A549 (cell line): Measurements from ENCODE around the gene DCX. TPM values are rescaled to one million over a fixed set of nuclear protein-coding genes. Genes with fewer than 3 reads are reported as not detected.

Experiments used
- ATAC-seq, 2 experiments: fragments of 200-7000 bp in 1 of 2; fragments of >200 bp in 1 of 2; cut with Nextera tagmentation in 1 of 2; cut with Tn5 transposase in 1 of 2; 3 replicates each; pipeline versions ENCODE4 v1.8.0 to v1.9.1; 2018 to 2020; ENCODE audit warnings: mild to moderate bottlenecking in 1 of 2, moderate library complexity in 1 of 2
- CTCF ChIA-PET: fragments of 300-600 bp; sonication (Branson Sonifier 250); formaldehyde crosslinking; extraction: SDS; loops from one replicate; lab custom pipeline; 2021; ENCODE audit warnings: antibody characterized with exemption, inconsistent platforms; lab: Yijun Ruan, JAX
- POLR2A ChIA-PET: fragments of 350-600 bp; formaldehyde crosslinking; extraction: SDS; loops from one replicate; lab custom pipeline; 2021; ENCODE audit warnings: antibody characterized with exemption, inconsistent platforms; lab: Yijun Ruan, JAX
- DNase-seq, 2 experiments: peaks; one replicate each; pipeline versions ENCODE4 v3.0.0 to v3.0.0-alpha.2; 2011 to 2016; ENCODE audit warnings: low read depth in 1 of 2, low spot score in 1 of 2
- FAIRE-seq: peaks from 2 replicates; lab custom pipeline; 2011; peaks lifted over from hg19 to GRCh38; lab: Jason Lieb, UNC
- H3K27ac ChIP-seq, 2 experiments: fragments of >200 bp; sonication (Bioruptor Twin); formaldehyde crosslinking; 3 replicates each; pipeline ENCODE4 v1.5.1; 2016 to 2017
- H3K4me1 ChIP-seq: fragments of >200 bp; sonication (Bioruptor Twin); formaldehyde crosslinking; 3 replicates; pipeline ENCODE4 v1.6.1; 2016
- H3K4me2 ChIP-seq: fragments of >200 bp; sonication (Bioruptor Twin); formaldehyde crosslinking; 3 replicates; pipeline ENCODE4 v1.6.1; 2016
- H3K4me3 ChIP-seq: fragments of >200 bp; sonication (Bioruptor Twin); formaldehyde crosslinking; 3 replicates; pipeline ENCODE4 v1.5.1; 2016
- H3K9me3 ChIP-seq: fragments of >200 bp; sonication (Bioruptor Twin); formaldehyde crosslinking; 3 replicates; pipeline ENCODE4 v1.6.1; 2016
- ATOH8 ChIP-seq: fragments of 250-450 bp; sonication (Bioruptor Pico); IDR thresholded peaks from 2 replicates; pipeline ENCODE4 v1.5.0; 2020; ENCODE audit warnings: low read depth, mild to moderate bottlenecking, moderate library complexity
- BCL3 ChIP-seq: fragments of >200 bp; sonication (Bioruptor Twin); formaldehyde crosslinking; IDR thresholded peaks from 3 replicates; pipeline ENCODE4 v1.6.1; 2016
- CBX2 ChIP-seq: fragments of 200-600 bp; sonication (generic); IDR thresholded peaks from 2 replicates; pipeline ENCODE4 v1.6.1; 2016; ENCODE audit warnings: low read depth, mild to moderate bottlenecking, borderline replicate concordance
- CBX8 ChIP-seq: fragments of 200-600 bp; sonication (generic); IDR thresholded peaks from 2 replicates; pipeline ENCODE4 v1.6.1; 2016
- CEBPB ChIP-seq, 2 experiments: fragments of >200 bp in 1 of 2; sonication (Bioruptor Twin) in 1 of 2; formaldehyde crosslinking in 1 of 2; IDR thresholded peaks; 2 replicates each; pipeline ENCODE4 v1.6.1; 2012 to 2016
- CHD4 ChIP-seq: fragments of 200-600 bp; sonication (generic); IDR thresholded peaks from 2 replicates; pipeline ENCODE4 v1.6.1; 2016; ENCODE audit warnings: antibody characterized with exemption, mild to moderate bottlenecking, borderline replicate concordance
- EHF ChIP-seq: fragments of 250-450 bp; sonication (Bioruptor Pico); IDR thresholded peaks from 2 replicates; pipeline ENCODE4 v1.5.0; 2020; ENCODE audit warnings: mild to moderate bottlenecking
- ELK1 ChIP-seq: fragments of 150-350 bp; IDR thresholded peaks from 2 replicates; pipeline ENCODE4 v1.6.1; 2014; ENCODE audit warnings: low read depth, mild to moderate bottlenecking, low read length
- FOSB ChIP-seq: fragments of 250-450 bp; sonication (Bioruptor Pico); IDR thresholded peaks from 2 replicates; pipeline ENCODE4 v1.5.0; 2020; ENCODE audit warnings: mild to moderate bottlenecking, moderate library complexity
- HEYL ChIP-seq: fragments of 250-450 bp; sonication (Bioruptor Pico); IDR thresholded peaks from 2 replicates; pipeline ENCODE4 v1.8.0; 2021; ENCODE audit warnings: mild to moderate bottlenecking, moderate library complexity
- KDM5A ChIP-seq: fragments of 200-600 bp; sonication (generic); IDR thresholded peaks from 2 replicates; pipeline ENCODE4 v1.6.1; 2016; ENCODE audit warnings: antibody characterized with exemption, mild to moderate bottlenecking
- MAX ChIP-seq: IDR thresholded peaks from 2 replicates; pipeline ENCODE4 v1.6.1; 2012
- MYC ChIP-seq: IDR thresholded peaks from 2 replicates; pipeline ENCODE4 v1.6.1; 2012; ENCODE audit warnings: mild to moderate bottlenecking, inconsistent platforms, low read length, improper control_type of control experiment, borderline replicate concordance
- NR3C1 ChIP-seq: fragments of >200 bp; sonication (Bioruptor Twin); formaldehyde crosslinking; IDR thresholded peaks from 3 replicates; pipeline ENCODE4 v1.6.1; 2017
- PBX3 ChIP-seq: IDR thresholded peaks from 2 replicates; pipeline ENCODE4 v1.6.1; 2012
- PHF8 ChIP-seq: fragments of 200-600 bp; sonication (generic); IDR thresholded peaks from 2 replicates; pipeline ENCODE4 v1.6.1; 2016; ENCODE audit warnings: low read depth, mild to moderate bottlenecking, antibody characterized with exemption, moderate library complexity, borderline replicate concordance
- POLR2AphosphoS2 ChIP-seq: conservative IDR thresholded peaks from 2 replicates; pipeline ENCODE4 v1.6.1; 2012; ENCODE audit warnings: low read length, improper control_type of control experiment, inconsistent platforms
- RAD21 ChIP-seq, 2 experiments: fragments of >200 bp in 1 of 2; sonication (Bioruptor Twin) in 1 of 2; formaldehyde crosslinking in 1 of 2; IDR thresholded peaks in 1 of 2; conservative IDR thresholded peaks in 1 of 2; 2 replicates in 1 of 2; 3 replicates in 1 of 2; pipeline ENCODE4 v1.6.1; 2012 to 2018; ENCODE audit warnings: inconsistent platforms in 1 of 2
- RCOR1 ChIP-seq: fragments of 150-350 bp; IDR thresholded peaks from 2 replicates; pipeline ENCODE4 v1.6.1; 2014; ENCODE audit warnings: antibody characterized with exemption, low read length, low read depth
- REST ChIP-seq: fragments of 200-600 bp; sonication (generic); IDR thresholded peaks from 2 replicates; pipeline ENCODE4 v1.6.1; 2016; ENCODE audit warnings: antibody characterized with exemption, mild to moderate bottlenecking, moderate library complexity
- SMC3 ChIP-seq: fragments of >200 bp; sonication (Bioruptor Twin); formaldehyde crosslinking; IDR thresholded peaks from 3 replicates; pipeline ENCODE4 v1.6.1; 2018; ENCODE audit warnings: inconsistent platforms
- USF2 ChIP-seq: fragments of 450-650 bp; IDR thresholded peaks from 2 replicates; pipeline ENCODE4 v1.6.1; 2014; ENCODE audit warnings: antibody characterized with exemption
- ZC3H11A ChIP-seq: fragments of 450-650 bp; IDR thresholded peaks from 2 replicates; pipeline ENCODE4 v1.6.1; 2014; ENCODE audit warnings: antibody characterized with exemption, mild to moderate bottlenecking
- ZFP36 ChIP-seq: fragments of 450-650 bp; IDR thresholded peaks from 2 replicates; pipeline ENCODE4 v1.6.1; 2014; ENCODE audit warnings: borderline replicate concordance; ENCODE audit not compliant: partially characterized antibody
- ZSCAN20 ChIP-seq: fragments of 250-450 bp; sonication (Bioruptor Pico); IDR thresholded peaks from 2 replicates; pipeline ENCODE4 v1.8.0; 2022; ENCODE audit warnings: mild to moderate bottlenecking, moderate library complexity
- WGBS: methylation state at CpG from one replicate; pipeline ENCODE4 v1.1.6; 2017; ENCODE audit errors: missing lambda C conversion rate; 5-methylcytosine and 5-hydroxymethylcytosine counted together
- polyA plus RNA-seq, 4 experiments: library from polyadenylated mRNA; depleted of rRNA in 3 of 4; stranded (reverse); fragments of >200 nt; fragmentation: RNase III in 1 of 4; extraction: RNeasy Plus Mini Kit Qiagen cat#74134 plus additional on column Dnase treatment in 1 of 4; gene quantifications; 2 replicates in 3 of 4; 3 replicates in 1 of 4; pipeline ENCODE4 v1.2.3, GENCODE V29; 2011 to 2017

Gene DCX
- polyA plus RNA-seq, 2 of the 4 experiments (the other 2 are of a cell fraction): not detected

- ChIA-PET POLR2A (no interaction called here), CTCF (no interaction called here)
- no peak for TF ChIP-seq RCOR1
- TF ChIP-seq ZFP36: no peak
- TF ChIP-seq FOSB: no peak
- TF ChIP-seq POLR2AphosphoS2: no peak
- TF ChIP-seq HEYL (CRISPR knock-in tag): no peak
- TF ChIP-seq CBX2: no peak
- TF ChIP-seq ATOH8 (CRISPR knock-in tag): no peak
- no peak for TF ChIP-seq USF2
- no peak for TF ChIP-seq CBX8
- TF ChIP-seq CEBPB (IDR thresholded peaks at IDR 0.05): no peak
- no peak for TF ChIP-seq ZC3H11A
- no peak for TF ChIP-seq RAD21 (conservative IDR thresholded peaks at IDR 0.05 in 1 of 2, IDR thresholded peaks at IDR 0.05 in 1 of 2)
- no peak for TF ChIP-seq MYC
- TF ChIP-seq ZSCAN20 (CRISPR knock-in tag): no peak
- H3K9me3 ChIP-seq: no peaks in the 10 kb centered on the region
- no peak overlapping the region for H3K4me3 ChIP-seq
- H3K4me1 ChIP-seq: no peaks in the 10 kb centered on the region
- no peak for DNase-seq
- no peak for FAIRE-seq
- no peak for ATAC-seq
- H3K27ac ChIP-seq: no peak overlapping the region
- H3K4me2 ChIP-seq: no peak overlapping the region
- WGBS: 16% methylated on average over 6 of the region's 6 CpGs
Measured at GRCh38 chrX:111282139-111282538, 129.9 kb downstream of the DCX start.

GRCh38 chrX:111270339-111270738 is 141.7 kb downstream of the DCX start, which contains the start of gene CAPN6:
CAPN6 (minus strand) TSS chrX:111270483; CDS start chrX:111263936, 6,547 bp downstream.
- no peaks in the 10 kb centered on the region for H3K4me1 ChIP-seq
- H3K4me3 ChIP-seq: no peak within 1 kb of the TSS
- CTCF ChIA-PET: no interaction called here
- H3K9me3 ChIP-seq: no peaks in the 10 kb centered on the region
- H3K4me2 ChIP-seq: no peak within 1 kb of the TSS
- no peak for TF ChIP-seq KDM5A
- TF ChIP-seq PHF8: no peak
- no peak for TF ChIP-seq NR3C1
- no peak for TF ChIP-seq CEBPB (IDR thresholded peaks at IDR 0.05)
- TF ChIP-seq EHF: no peak
- no peak for TF ChIP-seq PBX3
- TF ChIP-seq SMC3: no peak
- TF ChIP-seq MAX: no peak
- no peak for TF ChIP-seq BCL3
- TF ChIP-seq CHD4: no peak
- TF ChIP-seq CBX8: no peak
- no peak for TF ChIP-seq ZC3H11A
- no peak for TF ChIP-seq ZFP36
- no peak for TF ChIP-seq ELK1
- no peak for TF ChIP-seq REST
- WGBS: 10% methylated on average over 6 of the region's 8 CpGs
- no peak for FAIRE-seq
- POLR2A ChIA-PET: no interaction called here
- H3K27ac ChIP-seq: no peak within 1 kb of the TSS
- peak in 1 of 2 experiments; percentile 1 for DNase-seq
- ATAC-seq: no peak
